ENCODE results near the gene DDX47.
"Not testable (repeated sequence)": the region's sequence is repeated elsewhere in the genome, so short reads cannot be mapped to it uniquely, and the experiment has no call there.

Gene DDX47

DNA sequence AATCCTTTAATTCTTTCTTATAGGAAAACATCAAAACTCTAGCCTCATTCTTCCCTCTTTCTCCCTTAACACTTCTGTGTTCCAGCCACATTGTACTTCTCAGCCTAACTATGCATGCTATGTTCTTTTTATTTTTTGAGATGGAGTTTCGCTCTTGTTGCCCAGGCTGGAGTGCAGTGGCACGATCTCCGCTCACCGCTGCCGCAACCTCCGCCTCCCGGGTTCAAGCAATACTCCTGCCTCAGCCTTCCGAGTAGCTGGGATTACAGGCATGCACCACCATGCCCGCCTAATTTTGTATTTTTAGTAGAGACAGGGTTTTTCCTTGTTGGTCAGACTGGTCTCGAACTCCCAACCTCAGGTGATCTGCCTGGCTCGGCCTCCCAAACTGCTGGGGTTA is 7.2 kb downstream of the DDX47 start:
- DNase-seq (ENCODE audit: low read depth in 2 of 2) = not testable (repeated sequence)

DNA sequence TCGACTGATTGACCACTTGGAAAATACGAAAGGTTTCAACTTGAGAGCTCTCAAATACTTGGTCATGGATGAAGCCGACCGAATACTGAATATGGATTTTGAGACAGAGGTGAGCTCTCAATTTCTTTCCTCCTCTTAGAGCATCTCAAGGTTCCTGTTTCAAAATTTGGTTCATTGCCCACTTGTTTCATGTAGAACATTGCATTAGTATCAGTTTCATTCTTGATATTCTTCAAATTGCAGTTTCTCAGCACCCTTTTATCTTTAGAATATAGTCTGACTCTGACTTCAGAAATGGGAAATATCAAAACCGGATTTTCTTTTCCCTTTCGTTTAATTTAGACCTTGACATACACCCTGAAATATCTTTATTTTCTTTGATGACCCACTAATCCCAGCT is 8.8 kb downstream of the DDX47 start:
- DNase-seq (ENCODE audit: low read depth in 2 of 2) = no peak

DNA sequence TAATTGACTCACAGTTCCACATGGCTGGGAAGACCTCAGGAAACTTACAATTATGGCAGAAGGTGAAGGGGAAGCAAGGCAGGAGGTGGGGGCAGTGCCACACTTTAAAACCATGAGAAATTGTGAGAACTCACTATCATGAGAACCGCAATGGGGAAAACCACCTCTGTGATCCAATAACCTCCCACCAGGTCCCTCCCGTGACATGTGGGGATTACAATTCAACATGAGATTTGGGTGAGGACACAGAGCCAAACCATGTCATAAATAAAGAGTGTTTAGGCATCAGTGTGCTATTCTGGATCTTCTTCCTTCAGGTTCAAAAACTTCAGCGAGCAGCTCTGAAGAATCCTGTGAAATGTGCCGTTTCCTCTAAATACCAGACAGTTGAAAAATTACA is 9.7 kb downstream of the DDX47 start:
- DNase-seq (ENCODE audit: low read depth in 2 of 2) = no peak

DNA sequence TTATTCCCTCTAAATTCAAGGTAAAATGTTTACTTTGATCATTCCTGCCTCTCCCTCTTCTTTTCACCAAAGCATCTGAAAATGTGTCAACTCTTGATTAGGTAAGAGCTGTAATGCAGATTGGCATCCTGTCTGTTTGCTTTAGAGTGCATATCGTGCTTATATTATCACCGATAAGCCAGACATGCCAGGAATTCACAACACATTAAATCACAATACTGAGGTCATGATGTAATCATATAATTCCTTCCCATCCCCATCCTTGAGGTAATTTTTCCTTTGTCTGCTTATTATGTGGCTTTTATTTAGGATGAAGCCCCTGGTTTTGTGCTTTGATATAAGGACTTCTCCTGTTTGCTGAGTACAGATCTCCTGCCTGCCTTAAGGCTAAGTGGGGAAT is 10.2 kb downstream of the DDX47 start:
- no peak for DNase-seq (ENCODE audit: low read depth in 2 of 2)

DNA sequence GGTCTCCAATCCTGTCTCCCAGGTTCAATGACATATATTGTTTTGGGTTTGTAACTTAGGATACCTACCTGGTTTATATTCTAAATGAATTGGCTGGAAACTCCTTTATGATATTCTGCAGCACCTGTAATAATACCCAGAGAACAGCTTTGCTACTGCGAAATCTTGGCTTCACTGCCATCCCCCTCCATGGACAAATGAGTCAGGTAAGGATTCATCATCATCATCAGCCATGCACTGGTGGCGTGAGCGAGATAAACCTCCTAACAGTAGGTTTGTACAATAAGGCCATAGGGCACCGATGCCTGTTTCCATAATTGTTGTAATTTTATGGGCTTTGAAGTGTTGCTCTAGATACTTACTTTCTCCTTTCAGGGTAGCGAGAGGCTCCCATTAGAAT is 10.7 kb downstream of the DDX47 start:
- DNase-seq (ENCODE audit: low read depth in 2 of 2) = no peak

DNA sequence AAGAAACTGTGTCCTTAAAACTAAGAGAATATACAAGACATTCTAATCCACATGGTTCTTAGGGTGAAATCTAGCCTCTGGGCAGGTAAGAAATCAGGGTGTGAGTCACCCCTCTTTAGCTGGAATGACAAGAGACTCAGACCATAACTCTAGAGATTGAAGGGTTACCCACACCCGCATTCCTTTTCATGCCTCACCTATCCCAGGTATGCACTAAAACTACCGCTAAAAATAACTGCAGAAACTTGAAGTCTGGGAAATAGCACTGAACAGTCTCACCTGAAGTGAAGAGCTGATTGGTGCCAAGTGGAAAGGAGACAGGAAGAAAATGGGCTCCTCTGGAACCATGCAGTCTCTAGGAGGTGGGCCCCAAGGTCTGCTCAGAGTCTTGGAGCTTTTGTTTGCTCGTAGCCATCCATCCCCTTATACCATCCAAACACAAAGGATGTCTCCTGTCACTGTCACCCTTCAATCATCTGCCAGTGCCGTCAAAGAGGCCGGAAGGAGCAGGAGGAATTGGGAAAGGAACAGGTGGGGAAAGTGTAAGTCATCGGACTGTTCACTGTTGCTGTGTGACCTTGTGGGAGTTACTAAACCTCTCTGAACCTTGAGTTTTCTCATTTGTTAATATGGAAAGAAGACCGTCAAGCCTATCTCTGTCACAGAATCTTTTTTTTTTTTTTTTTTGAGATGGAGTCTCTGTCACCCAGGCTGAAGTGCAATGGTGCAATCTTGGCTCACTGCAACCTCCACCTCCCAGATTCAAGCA is 22.4 kb downstream of the DDX47 start:
- no peak for DNase-seq (ENCODE audit: low read depth in 2 of 2)

DNA sequence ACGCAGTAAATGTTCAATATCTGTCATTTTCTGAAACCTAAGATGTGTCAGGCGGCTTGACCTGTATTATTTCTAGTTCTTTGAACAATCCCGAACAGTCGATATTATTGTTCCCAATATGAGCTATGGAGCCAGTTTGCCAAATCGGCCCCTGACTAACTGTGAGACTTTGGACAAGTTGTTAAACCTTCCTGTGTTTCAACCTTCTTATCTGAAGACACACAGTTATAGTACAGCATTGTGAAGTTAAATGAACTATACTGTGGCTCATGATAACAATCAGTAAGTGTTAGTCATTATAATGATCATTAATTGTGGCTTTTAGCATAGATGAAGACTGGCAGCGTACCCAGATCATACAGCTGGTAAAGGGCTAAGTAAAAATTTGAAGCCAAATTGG is 23.4 kb downstream of the DDX47 start:
- DNase-seq (ENCODE audit: low read depth in 2 of 2) = no peak

DNA sequence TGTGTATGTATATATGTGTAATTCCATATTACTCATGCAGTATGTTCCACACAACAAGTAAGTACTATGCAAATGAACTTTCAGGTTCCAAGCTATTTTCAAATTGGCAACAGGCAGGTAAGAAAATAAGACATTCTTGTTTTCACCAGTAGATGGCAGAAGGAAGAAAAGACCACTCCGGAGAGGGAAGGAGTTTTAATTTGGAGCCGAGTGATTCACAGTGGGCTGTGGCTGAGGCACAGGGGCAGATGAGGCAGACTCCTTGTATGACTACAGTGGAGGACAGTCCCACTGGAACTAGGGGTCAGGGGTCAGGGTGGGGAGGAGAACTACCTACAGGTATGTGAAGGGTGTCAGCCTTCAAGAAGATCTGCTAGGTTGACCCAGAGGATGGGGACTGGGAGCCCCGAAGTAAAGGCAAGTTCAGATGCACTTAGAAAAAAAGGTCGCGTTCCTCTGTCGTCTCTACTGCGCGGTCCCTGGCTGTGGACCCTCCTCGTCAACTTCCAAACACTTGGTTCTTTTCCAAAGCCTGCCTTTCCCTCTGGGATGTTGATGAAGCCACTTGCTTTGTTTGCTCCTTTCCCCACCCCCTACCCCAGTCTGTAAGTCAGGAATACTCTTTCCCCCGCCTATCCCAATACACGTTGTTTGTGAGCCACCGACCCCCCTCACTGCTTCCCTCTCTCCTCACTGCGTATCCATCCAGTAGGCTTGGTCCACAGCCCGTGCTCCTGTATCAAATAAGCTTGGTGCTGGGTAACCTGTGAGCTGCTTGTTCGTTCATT is 24.1 kb downstream of the DDX47 start:
- peak; percentile 7 to 11 for DNase-seq (ENCODE audit: low read depth in 2 of 2)

DNA sequence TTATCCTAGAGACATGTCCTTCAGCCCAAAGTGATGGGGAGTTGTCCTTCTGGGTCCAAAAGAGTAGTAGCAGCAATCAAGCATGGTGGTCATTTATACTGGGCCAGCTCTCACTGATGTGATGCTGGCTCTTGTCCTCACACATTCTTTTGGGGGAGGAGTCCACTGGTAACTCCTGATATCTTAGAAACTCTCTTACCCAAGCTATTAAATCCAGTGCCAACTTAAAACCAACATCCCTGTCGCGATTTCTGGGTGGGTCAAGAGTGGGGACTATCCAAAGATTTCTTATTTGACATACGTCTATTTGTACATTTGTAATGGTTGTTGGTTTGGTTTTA is 24.6 kb downstream of the DDX47 start:
- DNase-seq (ENCODE audit: low read depth in 2 of 2) = no peak

DNA sequence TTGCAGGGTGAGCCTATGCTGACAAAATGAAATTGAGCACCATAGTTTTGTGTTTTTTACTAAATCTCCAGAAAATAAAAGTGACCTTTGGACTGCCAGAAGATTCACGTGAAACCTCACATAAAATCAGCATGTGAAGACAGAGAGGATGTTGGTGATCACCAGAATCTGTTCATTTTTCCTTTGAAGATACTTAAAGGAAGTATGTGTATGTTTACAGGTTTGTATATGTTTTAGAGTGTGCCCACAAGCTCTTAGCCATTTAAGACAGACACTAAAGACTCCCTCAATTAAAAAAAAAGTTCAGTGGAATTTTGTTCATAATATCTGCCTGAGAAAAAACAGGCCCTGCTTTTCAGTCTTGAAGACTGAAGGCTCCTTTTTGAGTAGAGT is 25.9 kb downstream of the DDX47 start:
- DNase-seq (ENCODE audit: low read depth in 2 of 2) = no peak

DNA sequence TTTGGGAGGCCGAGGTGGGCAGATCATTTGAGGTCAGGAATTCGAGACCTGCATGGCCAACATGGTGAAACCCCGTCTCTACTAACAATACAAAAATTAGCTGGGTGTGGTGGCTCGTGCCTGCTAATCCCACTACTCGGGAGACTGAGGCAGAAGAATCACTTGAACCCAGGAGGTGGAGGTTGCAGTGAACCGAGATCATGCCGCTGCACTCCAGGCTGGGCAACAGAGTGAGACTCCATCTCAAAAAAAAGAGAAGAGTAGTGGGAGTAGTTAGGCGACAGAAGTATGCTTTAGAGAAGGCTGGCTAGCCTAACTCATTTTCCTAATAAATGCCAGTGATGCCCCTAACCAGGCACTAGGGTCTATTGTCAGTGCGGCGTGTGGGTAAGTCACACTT is 26.3 kb downstream of the DDX47 start:
- DNase-seq (ENCODE audit: low read depth in 2 of 2) = not testable (repeated sequence)

DNA sequence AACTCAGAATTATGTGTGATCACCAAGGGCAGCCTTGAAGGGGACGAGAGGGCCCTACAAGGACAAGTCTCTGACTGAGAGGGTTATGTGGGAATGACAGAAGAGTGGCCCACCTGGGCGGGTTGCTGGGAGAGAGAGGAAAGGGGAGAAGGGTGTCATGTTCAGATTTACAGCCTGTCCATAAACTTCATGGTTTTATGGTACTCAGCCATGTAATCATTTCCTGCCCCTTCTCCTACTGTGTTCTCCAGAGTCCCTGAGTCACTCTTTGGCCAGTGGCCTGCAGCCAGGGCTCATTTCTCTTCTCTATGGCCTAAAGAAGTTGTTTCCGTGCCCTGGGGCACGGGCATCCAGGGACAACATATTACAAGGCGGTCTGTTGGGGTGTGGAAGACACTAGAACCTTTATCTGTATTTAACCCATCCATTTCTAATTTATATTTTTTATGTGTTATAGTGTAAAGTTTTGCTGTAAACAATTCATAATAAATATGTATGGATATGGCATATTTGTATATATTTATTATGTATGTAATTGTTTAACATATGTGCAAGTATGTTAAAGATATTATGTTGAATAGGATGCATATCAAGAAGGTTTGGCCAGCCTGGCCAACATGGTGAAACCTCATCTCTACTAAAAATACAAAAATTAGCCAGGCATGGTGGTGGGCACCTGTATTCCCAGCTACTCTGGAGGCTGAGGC is 26.9 kb downstream of the DDX47 start:
- no peak for DNase-seq (ENCODE audit: low read depth in 2 of 2)

DNA sequence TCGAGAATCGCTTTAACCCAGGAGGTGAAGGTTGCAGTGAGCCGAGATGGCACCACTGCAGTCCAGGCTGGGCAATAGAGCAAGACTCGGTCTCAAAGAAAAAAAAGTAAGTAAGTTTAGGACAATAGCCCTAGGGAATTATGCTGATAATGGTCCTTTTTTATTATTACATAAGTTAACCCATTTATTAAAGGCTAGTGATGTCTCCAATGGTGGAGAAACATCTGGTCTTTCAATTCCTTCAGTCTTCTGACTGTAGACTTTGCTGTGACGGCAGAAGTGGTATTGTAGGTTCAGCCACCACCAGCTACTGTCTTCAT is 27.4 kb downstream of the DDX47 start:
- DNase-seq (ENCODE audit: low read depth in 2 of 2) = no peak

DNA sequence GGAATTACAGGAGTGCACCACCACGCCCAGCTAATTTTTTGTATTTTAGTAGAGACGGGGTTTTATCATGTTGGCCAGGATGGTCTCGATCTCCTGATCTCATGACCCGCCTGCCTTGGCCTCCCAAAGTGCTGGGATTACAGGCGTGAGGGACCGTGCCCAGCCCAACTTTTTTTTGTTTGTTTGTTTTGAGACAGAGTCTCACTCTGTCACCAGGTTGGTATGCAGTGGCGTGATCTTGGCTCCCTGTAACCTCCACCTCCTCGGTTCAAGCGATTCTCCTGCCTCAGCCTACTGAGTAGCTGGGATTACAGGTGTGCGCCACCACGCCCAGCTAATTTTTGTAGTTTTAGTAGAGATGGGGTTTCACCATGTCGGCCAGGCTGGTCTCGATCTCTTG is 28.3 kb downstream of the DDX47 start:
- not testable (repeated sequence) for DNase-seq (ENCODE audit: low read depth in 2 of 2)

DNA sequence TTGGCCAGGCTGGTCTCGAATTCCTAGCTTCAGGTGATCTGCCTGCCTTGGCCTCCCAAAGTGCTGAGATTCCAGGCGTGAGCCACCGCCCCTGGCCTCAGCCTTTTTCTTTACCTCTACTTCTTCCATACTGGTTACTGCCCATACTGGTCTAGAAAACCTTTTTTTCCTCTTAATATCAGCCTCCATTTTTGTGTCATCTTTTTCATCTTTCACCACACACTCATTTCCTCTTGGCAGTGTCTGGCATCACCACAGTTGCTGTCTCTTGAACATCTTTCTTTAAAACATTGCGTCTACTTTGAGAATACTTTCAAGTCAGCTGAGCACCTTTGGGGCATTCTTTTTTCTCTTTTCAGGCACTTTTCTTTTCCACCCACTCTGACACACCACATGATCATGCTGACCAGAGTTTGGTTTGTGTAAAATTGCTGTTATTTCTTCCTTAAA is 32.7 kb downstream of the DDX47 start:
- no peak for DNase-seq (ENCODE audit: low read depth in 2 of 2)

DNA sequence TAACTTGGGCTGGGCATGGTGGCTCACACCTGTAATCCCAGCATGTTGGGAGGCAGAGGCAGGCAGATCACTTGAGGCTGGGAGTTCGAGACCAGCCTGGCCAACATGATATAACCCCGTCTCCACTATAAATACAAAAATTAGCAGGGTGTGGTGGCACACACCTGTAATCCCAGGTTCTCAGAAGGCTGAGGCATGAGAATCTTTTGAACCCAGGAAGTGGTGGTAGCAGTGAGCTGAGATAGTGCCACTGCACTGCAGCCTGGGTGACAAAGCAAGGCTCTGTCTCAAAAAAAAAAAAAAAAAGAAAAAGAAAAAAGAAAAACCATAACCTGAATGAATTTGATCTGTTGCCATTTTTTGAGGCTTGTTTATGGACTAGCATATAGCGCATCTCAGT is 33.6 kb downstream of the DDX47 start:
- not testable (repeated sequence) for DNase-seq (ENCODE audit: low read depth in 2 of 2)

DNA sequence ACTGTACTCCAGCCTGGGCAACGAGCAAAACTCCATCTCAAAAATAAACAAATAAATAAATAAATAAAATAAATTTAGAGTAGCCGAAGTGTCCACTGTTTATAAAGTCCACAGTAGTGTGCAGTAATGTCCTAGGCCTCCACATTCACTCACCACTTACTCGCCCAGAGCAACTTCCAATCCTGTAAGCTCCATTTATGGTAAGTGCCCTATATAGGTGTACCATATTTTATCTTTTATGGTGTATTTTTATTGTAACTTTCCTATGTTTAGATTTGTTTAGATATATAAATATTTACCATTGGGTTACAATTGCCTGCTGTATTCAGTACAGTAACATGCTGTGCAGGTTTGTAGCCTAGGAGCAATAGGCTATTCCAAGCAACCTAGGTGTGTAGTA is 40.3 kb downstream of the DDX47 start:
- DNase-seq (ENCODE audit: low read depth in 2 of 2) = no peak

DNA sequence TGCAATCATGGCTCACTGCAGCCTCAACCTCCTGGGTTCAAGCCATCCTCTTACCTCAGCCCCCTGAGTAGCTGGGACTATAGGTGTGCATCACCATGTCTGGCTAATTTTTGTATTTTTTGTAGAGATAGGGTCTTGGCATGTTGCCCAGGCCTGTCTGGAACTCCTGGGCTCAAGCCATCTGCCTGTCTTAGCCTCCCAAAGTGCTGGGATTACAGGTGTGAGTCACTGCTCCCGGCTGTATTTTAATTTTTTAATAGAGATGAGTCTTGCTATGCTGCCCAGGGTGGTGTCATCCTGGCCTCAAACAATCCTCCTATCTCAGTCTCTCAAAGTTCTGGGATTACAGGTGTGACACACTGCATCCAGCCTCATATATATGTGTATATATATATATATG is 46.5 kb downstream of the DDX47 start:
- no peak for DNase-seq (ENCODE audit: low read depth in 2 of 2)

DNA sequence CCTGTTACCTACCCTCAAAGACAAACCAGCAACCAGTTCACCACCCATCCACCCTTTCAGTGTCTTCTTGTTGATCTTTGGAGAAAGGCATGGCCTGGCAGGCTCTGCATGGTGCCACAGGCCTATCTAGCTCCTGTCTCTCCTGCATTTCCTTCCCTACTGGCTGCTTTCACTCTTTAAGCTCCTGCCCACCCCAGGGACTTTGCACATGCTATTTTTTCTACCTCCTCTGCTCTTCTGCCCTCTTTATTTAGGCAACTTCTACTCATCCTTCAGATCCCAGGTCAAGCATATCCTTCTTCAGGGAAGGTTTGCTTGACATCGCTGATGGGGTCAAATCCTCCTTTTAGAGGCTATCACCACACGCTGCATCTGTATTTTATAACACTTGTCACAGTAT is 51.1 kb downstream of the DDX47 start:
- DNase-seq (ENCODE audit: low read depth in 2 of 2) = no peak

DNA sequence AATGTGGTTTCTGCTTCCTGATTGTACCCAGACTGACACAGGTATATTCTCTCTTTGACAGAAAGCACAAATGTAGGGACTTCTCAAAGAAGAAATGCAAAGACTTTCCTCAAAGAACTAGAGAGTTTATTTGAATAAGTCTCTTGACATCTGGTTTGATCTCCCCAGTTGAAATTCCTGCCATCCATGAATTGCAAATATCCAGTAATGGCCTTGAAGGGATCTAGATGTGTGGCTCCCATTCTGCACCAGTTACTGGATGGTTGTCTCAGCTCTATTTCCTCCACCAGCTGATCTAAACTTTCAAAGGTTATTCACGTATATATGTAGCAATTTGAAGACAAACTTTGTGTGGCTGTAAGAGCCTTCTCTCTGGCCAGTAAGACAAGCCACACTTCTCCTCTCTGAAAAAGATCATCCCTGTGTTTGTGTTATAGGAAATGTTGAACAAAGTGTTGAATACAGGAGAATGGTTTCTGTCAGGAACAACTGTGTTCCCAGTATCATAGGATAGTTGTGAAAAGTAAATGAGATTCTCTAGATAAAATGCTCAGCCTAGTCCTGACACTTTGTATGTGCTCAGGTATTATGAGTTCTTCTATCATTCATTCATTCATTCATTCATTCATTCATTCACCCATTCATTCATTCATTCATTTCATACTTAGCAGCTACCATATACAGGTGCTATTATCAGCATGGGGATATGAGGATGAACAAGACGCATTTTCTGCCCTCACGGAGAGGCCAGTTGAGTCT is 55.5 kb downstream of the DDX47 start:
- DNase-seq (ENCODE audit: low read depth in 2 of 2) = no peak

DNA sequence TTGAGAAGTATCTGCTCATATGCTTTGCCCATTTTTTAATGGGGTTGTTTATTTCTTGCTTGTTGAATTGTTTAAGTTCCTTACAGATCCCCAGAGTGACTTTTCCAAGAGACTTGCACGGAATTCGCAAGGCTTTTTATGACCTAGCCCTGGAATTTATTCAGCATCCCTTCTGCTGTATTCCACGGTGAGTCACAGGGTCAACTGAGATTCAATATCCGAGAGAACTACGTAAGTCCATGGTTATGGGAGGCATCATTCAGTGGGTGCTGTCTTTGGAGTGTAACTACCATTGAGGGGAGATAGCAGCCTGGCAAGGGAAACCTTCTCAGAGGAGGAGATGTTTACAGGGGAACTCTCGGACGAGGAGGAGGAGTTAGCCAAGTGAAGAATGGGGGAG is 57.3 kb downstream of the DDX47 start:
- no peak for DNase-seq (ENCODE audit: low read depth in 2 of 2)

DNA sequence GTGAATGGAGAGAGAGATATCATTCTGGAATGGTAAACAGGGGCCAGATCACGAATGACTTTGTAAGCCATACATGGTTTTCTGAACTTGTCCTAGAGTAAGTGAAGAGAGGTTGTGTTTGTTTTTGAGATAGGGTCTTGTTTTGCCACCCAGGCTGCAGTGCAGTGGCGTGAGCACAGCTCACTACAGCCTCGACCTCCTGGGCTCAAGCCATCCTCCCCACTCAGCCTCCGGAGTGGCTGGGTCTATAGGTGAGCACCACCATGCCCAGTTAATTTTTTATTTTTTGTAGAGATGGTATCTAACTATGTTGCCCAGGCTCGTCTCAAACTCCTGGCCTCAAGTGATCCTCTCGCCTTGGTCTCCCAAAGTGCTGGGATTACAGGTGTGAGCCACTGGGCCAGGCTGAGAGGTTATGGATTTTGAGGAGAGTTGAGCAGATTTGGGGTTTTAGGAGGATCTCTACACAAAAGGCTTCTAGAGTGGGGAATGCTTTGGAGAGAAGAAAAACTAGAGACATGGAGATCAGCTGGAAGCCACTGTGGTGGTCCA is 58.5 kb downstream of the DDX47 start:
- no peak for DNase-seq (ENCODE audit: low read depth in 2 of 2)
